ENCODE results near the gene PLAAT3. TPM values are rescaled to one million over a fixed set of nuclear protein-coding genes. Genes with fewer than 3 reads are reported as not detected.

Gene PLAAT3
- 10 to 100 TPM; 22.6 to 55.0 TPM for total RNA-seq

DNA sequence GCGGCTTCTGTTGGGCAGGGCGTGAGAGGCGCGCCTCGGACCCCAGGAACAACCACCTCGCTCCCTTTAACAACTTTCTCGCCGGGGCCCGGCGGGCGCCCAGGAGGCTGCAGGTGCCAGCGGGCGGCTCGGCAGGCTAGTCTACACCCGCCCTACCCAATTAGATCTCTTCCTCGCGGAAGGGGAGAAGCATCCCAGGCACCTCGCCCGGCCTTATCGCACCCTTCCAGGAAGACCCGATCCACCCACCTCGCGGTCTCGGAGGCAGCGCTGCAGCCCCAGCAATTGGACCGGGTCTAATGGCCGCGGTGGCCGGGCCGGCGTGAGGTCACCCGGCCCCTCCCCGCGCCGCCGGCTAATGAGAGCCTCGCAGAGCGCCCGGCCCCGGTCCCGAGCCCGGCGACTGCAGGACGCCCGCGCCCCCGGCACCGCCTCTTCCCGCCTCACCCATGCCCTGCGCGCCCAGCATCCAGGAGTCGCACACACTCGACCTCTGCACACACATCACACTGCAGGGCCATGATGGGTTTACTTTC is at the start of gene PLAAT3:
Gene PLAAT3, minus strand, starts transcription at position 298 of the 536 bp plus-strand sequence. CDS start 419 bp downstream, outside the sequence.
- peak within 1 kb of the TSS in 3 of 4 donors; percentile 63 to 85 (median 72) for H3K27ac ChIP-seq
- peaks cover 14% of the 10 kb centered on the region for H3K4me1 ChIP-seq
- TF ChIP-seq, protein P1, sequence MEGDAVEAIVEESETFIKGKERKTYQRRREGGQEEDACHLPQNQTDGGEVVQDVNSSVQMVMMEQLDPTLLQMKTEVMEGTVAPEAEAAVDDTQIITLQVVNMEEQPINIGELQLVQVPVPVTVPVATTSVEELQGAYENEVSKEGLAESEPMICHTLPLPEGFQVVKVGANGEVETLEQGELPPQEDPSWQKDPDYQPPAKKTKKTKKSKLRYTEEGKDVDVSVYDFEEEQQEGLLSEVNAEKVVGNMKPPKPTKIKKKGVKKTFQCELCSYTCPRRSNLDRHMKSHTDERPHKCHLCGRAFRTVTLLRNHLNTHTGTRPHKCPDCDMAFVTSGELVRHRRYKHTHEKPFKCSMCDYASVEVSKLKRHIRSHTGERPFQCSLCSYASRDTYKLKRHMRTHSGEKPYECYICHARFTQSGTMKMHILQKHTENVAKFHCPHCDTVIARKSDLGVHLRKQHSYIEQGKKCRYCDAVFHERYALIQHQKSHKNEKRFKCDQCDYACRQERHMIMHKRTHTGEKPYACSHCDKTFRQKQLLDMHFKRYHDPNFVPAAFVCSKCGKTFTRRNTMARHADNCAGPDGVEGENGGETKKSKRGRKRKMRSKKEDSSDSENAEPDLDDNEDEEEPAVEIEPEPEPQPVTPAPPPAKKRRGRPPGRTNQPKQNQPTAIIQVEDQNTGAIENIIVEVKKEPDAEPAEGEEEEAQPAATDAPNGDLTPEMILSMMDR (IDR thresholded peaks at IDR 0.05): no peak
- TF ChIP-seq POLR2A (IDR thresholded peaks at IDR 0.05): peak; percentile 58 to 77 (median 76)
- DNase-seq (peak; percentile 74 to 86 (median 81)), ATAC-seq (peak; percentile 90)
- intact Hi-C loops (cut with DNase I): no loop called here
- no peaks in the 10 kb centered on the region for H3K27me3 ChIP-seq
- no peaks in the 10 kb centered on the region for H3K36me3 ChIP-seq (replicated peaks in 1 of 2; ENCODE audit: insufficient read depth in 1 of 2, low read depth in 2 of 2)
- no peaks in the 10 kb centered on the region for H3K9me3 ChIP-seq
- WGBS, 2 donors: 0% methylated on average over 10 to 53 of the region's 53 CpGs
- H3K4me3 ChIP-seq: peak within 1 kb of the TSS; percentile 49 to 92

DNA sequence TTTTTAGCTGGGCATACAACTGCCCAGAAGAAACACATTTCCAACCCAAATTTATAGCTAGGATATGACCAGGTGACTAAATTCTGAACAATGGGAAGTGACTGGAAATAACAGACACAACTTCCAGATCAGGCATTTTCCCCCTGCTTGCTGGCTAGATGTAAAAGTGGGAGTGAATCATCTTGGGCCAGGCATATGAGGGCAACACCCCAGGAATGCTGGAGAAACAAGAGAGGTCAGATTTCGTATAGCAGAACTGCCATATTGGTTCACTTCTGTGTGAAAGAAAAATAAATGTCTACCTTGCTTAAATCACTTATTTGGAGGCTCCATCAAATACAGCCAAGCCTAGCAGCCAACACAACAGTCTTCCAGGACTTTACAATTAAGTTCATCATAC is 49.6 kb upstream of the PLAAT3 start:
- H3K36me3 ChIP-seq (replicated peaks in 1 of 2; ENCODE audit: insufficient read depth in 1 of 2, low read depth in 2 of 2): no peaks in the 10 kb centered on the region
- ATAC-seq (no peak), DNase-seq (no peak)
- peaks cover 20% of the 10 kb centered on the region for H3K4me1 ChIP-seq
- no peak overlapping the region for H3K27ac ChIP-seq
- H3K4me3 ChIP-seq: no peak overlapping the region
- 0% methylated on average over 1 of the region's 1 CpG for WGBS, 2 donors
- H3K9me3 ChIP-seq: no peaks in the 10 kb centered on the region
- H3K27me3 ChIP-seq: no peaks in the 10 kb centered on the region
- intact Hi-C loops (cut with DNase I): no loop called here
- TF ChIP-seq POLR2A (IDR thresholded peaks at IDR 0.05): no peak
- TF ChIP-seq, protein P1 (IDR thresholded peaks at IDR 0.05): no peak

DNA sequence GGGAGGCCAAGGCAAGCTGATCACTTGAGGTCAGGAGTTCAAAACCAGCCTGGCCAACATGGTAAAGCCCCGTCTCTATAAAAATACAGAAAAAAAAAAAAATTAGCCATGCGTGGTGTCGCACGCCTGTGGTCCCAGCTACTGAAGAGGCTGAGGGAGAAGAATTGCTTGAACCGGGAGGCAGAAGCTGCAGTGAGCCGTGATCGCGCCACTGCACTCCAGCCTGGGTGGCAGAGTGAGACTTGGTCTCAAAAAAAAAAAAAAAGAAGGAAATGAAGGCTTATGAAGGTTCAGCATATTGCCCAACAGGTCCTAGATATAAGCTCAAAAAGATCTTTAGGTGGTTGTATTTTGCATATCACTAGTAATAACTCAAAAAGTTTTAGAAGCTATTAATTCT is 46.7 kb upstream of the PLAAT3 start:
- Histone ChIP-seq H3K9me3 (no peaks in the 10 kb centered on the region), H3K27ac (no peak overlapping the region), H3K36me3 (replicated peaks in 1 of 2; ENCODE audit: insufficient read depth in 1 of 2, low read depth in 2 of 2) (peaks cover 0 to 4% of the 10 kb centered on the region in 2 donors), H3K27me3 (no peaks in the 10 kb centered on the region), H3K4me3 (no peak overlapping the region), H3K4me1 (no peaks in the 10 kb centered on the region)
- TF ChIP-seq POLR2A (IDR thresholded peaks at IDR 0.05): no peak
- TF ChIP-seq, protein P1 (IDR thresholded peaks at IDR 0.05): no peak
- ATAC-seq: no peak
- 86 to 99% methylated on average over 8 of the region's 8 CpGs for WGBS, 2 donors
- DNase-seq: no peak
- intact Hi-C loops (cut with DNase I): no loop called here

DNA sequence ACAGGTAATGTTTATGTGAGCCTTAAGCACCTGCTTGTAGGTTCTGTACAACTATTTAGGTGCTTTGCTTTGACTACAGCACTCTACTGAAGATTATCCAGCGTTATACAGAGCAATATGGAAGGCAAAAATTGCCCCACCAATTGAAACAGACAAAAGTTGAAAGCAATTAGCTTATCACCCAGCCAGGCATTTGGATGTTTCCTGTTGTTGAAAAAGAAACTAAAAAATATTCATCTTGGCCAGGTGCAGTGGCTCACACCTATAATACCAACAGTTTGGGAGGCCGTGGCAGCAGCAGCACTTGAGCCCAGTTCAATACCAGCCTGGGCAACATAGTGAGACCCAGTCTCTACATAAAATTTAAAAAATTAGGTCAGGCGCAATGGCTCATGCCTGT is 38.4 kb upstream of the PLAAT3 start:
- 91 to 95% methylated on average over 3 of the region's 3 CpGs for WGBS, 2 donors
- H3K36me3 ChIP-seq (replicated peaks in 1 of 2; ENCODE audit: insufficient read depth in 1 of 2, low read depth in 2 of 2): peaks cover 0 to 8% of the 10 kb centered on the region in 2 donors
- no peaks in the 10 kb centered on the region for H3K9me3 ChIP-seq
- DNase-seq: no peak
- ATAC-seq: no peak
- H3K27ac ChIP-seq: no peak overlapping the region
- H3K27me3 ChIP-seq: no peaks in the 10 kb centered on the region
- no peaks in the 10 kb centered on the region for H3K4me1 ChIP-seq
- no peak for TF ChIP-seq POLR2A (IDR thresholded peaks at IDR 0.05)
- TF ChIP-seq, protein P1 (IDR thresholded peaks at IDR 0.05): no peak
- no peak overlapping the region for H3K4me3 ChIP-seq
- intact Hi-C loops (cut with DNase I): no loop called here

DNA sequence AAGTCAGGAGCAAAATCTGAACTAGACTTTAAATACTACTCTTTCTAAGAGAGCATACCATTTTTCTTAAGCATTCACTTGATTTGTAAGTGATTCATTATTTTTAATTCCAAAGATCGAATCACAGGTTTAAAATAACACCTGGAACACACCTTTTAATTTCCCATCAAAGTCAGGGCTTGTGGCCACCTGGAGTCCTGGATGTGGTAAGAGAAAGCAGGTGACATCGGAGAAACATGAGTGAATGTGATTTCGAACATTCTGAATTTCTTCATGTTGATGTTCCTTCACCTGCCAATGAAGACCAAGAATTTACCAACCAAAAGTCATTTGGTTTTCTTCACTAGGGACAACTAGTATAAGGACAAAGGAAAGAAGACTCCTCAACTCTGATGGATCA is 29.0 kb upstream of the PLAAT3 start:
- WGBS, 2 donors: 33 to 56% methylated on average over 3 of the region's 3 CpGs
- H3K27me3 ChIP-seq: no peaks in the 10 kb centered on the region
- intact Hi-C loops (cut with DNase I): no loop called here
- H3K4me1 ChIP-seq: peaks cover 24% of the 10 kb centered on the region
- TF ChIP-seq, protein P1 (IDR thresholded peaks at IDR 0.05): no peak
- TF ChIP-seq POLR2A (IDR thresholded peaks at IDR 0.05): no peak
- H3K9me3 ChIP-seq: no peaks in the 10 kb centered on the region
- H3K27ac ChIP-seq: peak overlapping the region; percentile 37 to 69 (median 48)
- peaks cover 0 to 13% of the 10 kb centered on the region in 2 donors for H3K36me3 ChIP-seq (replicated peaks in 1 of 2; ENCODE audit: insufficient read depth in 1 of 2, low read depth in 2 of 2)
- peak; percentile 62 for ATAC-seq
- no peak overlapping the region for H3K4me3 ChIP-seq
- peak; percentile 34 to 68 (median 59) for DNase-seq
